GM21576 (cell line): ENCODE results near the gene KCNMA1.

Experiments
- ATAC-seq: cut with Tn5 transposase; IDR thresholded peaks from one replicate; pipeline ENCODE4 v1.9.1; 2021; ENCODE audit warnings: mild to moderate bottlenecking, moderate library complexity; ENCODE audit not compliant: unreplicated experiment

Gene KCNMA1

DNA sequence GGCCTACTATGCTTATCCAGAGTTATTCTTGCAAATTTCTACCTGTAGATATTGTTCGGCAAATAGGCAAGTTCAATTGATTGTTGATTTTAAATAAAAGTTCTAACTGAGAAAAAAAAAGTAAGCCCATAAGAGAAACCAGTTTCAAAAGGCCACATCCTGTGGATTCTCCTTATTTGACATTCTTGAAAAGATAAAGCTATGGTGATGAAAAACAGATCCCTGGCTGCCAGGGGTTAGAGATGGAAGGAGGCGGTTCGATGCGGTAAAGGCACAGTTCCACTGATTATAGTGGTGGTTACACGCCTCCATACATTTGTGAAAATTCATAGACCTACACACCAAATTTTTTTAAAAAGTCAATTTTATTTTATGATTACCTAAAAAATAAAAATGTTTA is 347.8 kb downstream of the KCNMA1 start:
- no peak for ATAC-seq

DNA sequence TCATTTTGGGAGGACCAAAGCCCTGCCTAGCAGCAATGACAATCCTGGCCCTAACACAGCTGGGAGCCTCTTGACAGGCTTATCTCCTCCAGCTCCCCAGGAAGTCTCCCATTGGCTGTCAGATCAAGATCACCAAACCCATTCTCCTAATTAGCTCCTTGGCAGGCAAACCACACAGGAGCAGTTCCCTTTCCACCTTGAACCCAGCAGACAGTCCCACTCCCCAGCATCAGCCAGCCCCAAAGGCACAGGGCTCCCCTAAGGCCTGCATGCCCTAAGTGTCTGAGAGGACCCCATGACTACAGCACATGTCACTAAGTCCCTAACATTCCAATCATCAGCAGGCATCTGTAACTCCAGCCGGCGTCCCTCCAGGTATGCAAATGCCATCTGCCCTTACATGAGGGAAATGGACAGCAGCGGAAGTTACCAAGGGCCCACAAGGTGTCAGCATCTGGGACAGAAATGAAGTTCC is 348.5 kb downstream of the KCNMA1 start:
- ATAC-seq: no peak

DNA sequence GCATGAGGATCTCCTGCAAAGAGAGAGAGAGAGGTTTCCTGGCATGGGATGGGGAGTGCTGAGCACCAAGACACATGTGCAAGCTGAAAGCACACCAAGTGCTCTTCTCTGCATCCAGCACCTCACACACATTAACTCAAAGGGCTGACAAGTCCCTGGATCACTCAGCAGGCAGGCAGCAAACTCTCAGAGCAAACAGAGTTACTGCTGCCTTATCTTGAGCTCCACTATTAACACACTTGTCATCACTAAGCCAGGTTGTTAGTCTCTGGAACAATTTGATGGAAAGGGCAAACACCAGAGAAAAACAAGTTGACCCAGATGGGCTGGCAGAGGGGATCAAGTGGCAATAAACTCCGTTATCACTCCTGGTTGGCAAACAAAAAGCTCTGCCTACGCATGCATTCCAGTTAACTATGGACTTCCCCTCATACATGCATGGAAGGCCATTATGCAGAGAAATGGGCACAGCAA is 349.9 kb downstream of the KCNMA1 start:
- ATAC-seq: no peak

DNA sequence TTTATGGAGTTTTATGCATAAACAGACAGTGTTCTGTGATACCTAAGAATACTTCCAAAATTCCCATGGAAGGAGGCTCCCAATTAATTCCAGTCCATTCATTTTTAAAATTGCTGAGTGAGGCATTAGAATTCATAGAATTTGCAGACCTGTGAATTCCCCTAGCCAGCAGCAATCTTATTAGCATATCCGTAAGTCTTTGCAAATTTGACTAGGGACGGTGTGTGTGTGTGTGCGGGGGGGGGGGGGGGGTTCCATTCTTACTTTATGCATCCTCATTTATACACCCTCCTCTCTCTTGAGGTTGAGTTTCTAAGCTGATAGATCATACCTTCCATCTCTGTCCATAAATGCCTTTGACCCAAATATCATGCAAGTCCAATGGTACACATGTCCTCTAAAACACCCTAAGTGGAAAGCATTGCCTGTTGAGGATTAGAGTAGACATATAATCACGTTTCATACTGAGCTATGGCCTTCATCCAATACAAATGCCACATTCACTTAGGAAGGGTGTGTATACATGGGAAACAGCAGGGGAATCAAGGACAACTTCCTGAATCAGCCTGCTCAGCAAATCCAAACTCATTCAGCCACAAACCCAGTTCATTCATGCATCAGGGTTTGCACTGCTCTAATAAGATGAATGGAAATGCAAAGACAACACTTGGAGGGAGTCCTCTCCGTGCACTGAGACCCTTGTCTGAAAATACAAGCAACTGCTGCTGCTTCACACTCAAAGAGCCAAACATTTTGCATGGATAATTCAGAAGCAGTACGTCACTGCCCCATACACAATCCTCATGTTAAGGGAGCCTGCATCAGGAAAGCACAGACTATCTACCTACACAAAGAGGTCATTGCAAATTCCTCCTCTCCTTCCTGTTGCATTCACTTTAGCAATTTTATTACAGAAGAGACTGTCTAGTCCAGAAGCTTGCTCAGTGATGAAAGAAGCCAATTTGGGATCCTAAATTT is 350.8 kb downstream of the KCNMA1 start:
- ATAC-seq: no peak

DNA sequence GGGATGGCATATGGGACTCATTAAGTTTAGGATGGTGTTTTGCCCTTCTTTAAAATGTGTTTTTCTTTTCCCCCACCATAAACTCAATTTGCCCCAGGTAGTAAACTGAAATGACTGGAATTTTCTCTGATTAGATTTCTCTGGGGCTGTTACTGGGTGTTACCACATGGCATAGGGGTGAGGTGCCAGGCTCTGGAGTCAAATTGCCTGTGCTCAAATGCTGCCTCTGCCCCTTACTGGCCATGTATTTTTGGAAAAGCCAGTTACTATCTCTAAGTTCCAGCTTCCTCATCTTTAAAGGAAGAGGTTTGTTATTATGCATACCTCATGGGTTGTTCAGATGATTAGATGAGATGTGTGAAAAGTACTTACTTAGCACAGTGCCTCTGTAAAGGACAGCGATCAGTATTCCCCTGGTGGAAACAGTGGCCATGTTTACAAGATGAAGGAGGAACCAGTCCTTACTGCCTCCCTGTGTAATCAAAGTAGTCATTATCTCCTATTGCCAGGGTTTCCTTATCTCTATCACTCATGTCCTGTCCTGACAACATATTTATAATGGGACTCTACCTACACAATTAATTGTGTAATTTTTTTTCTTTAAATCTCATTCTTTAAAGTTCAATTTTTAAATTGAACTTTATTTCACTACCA is 352.0 kb downstream of the KCNMA1 start:
- ATAC-seq: no peak

DNA sequence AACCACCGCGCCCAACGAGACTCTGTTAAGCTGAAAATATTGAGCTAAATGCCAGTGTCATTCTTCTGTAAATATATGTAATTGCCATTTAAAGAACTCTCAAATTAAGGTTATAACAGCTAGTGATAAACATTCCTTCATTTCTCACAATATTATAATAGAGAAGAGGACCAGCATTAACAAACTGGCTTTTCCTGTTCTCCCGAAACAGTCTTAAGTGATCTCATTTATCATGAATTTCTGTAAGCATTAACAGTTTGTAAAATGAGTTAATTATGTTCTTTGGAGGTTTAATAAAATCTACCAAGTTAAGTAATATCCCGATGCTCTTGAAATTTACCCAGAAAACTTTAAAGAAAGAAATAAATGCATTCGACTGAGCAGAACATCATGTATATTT is 352.8 kb downstream of the KCNMA1 start:
- no peak for ATAC-seq

DNA sequence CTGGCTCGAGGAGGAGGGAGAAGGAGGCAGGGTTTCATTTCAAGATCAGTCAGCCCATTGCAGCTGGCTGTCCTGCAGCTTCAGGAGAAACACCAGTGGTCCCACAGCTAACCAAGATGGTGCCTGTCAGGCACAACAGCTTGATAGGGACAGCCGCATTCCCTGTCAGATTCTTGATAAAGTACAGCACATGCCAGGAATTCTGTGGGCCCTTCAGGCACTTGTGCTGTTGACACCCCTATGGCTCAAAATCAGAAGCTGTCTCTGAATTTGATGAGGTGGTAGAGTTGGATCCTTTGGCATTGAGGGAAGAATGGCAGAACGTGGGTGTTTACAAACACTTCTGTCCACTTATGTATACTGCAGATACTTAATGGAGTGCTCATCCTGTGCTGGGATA is 354.3 kb downstream of the KCNMA1 start:
- no peak for ATAC-seq

DNA sequence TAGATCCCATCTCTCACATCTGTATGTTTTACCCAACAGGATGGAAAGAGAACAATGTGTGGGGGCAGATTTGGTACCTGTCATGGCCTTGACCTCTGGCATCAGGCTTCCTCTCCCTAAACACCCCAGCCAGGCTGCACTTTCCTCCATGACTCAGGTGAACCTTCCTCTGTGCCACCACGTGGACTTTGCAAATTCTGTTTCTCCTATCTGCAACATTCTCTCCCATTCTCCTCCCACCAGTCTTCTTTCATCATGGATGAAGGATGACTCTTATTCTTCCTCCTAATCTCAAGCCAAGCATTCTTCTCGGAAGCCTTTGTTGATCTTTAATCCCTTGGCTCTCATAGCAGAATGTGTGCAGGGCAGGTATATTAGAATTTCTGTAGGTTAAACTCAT is 355.4 kb downstream of the KCNMA1 start:
- ATAC-seq: no peak

DNA sequence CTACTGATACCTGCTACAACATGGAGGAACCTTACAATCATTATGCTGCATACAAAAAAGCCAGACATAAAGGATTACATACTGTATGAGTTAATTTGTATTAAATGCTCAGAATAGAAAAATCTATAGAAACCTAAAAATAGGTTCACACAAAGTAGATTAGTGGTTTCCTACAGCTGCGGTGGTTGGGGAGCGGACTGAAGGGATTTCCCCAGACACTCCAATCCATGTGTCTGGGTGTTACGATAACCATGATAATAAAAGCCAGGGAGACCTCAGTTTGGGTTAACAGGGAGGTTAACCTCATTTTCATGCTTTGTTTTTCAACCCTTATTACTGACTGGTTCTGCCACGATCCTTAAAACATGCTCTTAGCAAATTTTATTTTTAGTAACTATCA is 355.9 kb downstream of the KCNMA1 start:
- no peak for ATAC-seq

DNA sequence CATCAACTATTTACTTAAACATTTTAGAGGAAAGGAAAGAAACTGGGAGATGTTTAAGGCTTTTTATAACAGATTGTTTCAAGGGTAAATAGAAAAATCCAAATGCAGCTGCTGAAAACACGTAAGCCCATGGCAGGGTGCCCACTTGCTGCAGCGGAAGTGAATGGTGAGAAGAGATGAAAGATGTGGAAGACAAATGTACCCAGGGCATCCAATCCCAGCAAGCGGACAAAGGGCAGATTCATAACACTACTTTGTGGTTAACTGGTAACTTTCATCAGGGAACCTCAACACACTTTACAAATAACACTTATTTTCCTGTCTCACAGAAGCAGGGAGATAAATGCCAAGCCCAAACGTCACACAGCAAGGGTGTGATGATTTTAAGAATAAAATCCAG is 358.4 kb downstream of the KCNMA1 start:
- ATAC-seq: no peak

DNA sequence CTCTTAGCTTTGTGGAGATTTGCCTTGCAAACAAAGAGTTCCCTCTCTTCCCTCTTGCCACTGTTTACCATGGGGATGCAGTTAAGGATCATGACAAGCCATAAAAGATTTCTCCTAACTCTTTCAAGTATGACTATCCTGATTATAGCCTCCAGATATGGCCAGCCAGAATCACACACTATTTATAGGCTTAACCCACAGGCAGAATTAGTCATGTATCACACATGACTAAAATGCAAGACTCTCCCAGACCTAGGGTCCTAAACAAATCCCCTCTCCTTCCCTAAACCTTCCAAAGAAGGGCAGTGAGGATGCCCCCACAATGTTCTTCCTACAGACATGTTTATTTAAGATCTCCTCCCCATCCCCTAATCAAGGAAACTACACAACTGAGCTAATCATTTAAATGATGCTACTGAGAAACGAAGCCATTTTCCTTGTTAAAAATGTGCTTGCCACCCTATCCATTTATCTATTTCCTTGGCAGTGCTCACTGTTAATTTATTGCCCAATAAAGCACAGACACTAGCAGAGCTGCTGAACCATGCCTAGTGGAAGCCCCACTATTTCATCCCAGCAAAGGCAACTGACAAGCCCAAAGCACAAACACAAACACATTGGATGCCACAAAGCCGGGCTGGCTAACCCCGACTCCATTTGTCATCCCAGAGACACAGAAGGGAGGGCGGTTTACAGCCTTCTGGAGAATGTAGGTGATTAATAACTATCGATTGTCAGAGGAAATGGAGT is 363.4 kb downstream of the KCNMA1 start:
- no peak for ATAC-seq

DNA sequence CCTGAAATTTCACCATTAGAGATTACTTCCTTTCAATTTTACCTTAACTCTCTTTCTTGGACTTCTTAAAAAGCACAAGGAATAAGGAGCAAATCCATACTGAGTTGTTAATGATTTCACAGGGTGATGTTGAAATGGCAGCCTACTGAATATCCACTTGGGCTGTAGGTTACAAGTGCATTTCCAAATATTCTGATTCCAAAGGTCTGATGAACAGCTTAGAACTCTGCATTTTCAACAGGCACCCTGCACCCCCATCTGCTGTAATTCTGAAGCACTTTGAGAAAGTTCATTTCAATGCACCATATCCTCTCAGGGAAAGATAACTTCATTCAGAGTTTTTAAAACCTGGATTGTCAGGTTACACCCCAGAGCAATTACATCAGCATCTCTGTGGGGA is 368.4 kb downstream of the KCNMA1 start:
- ATAC-seq: no peak

DNA sequence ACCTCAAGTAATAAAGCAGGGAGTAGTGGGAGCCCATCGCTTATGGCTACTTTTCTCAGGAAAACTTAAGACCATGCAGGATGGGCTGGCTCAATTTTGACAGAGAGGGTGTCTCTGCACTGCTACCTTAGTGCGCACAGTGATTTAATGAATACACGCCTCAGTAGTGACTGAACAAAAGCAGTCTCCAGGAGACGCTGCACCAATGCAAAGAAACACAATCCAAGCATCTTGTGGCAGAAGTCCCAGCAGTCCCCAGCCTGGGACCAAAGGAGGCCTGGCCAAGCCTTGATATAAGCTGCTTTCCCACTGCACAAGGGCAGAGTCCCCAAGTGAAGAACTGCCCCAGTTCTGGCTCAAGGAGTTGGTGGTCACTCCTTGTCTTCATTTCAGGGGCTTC is 368.9 kb downstream of the KCNMA1 start:
- ATAC-seq: no peak

DNA sequence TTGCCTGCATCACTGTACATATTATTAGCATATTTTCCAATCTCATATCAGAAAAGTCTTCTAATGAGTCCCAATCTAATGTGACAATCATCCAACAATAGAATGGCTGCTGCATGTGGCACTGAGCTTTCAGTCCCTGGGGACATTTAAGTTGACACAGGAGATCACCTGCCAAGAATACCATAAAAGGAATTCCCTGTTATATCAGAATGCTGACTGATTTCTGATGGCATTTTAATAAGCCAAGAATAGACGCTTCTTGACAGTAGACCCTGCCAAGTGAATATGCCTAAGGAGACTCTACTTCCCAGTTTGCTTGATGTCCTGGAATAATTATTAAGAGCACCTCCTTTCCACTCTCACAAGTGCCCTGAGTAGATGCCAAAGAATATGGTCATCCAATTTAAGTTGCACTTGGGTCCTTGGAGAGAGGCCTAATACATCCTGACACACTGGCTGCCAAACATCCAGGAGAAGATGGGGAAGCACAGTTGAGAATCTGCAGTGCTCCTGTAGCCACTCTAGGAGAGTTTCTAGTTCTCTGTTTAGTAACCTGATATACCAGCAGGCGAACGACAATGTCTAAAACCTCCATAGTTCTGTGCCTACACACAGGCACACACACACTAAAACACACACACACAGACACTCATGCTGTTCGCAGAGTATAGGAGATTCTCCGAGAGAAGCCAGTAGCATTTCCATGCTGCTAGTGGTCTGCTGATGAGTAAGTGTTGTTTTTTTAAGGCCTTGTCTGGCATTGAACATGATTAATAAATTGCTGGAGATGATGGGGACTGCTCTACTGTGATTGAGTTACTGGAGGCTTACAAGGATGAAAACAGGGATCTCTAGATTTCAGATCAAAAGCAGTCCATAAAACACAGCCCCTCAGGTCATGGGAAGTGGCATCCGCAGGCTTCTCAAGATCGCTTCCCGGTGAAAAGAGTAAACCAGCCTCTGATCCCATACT is 369.6 kb downstream of the KCNMA1 start:
- no peak for ATAC-seq

DNA sequence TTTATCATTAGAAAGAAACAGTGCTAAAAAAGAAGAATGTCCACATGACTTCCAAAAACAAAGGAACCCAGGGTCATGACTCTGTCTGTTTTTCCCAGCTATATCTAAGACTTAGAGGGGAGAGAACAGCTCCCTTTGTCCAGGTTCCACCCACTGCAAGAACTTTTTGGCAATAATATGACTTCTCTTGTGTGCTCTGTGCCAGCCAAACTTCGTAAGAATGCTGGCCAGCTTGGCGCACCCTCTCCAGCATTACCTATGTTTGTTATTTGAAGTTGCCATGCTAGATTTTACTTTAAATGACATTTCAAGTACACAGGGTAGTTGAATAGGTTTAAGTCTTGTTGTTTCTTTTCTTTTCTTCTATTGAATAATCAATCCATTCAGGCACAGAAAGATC is 371.4 kb downstream of the KCNMA1 start:
- ATAC-seq: no peak

DNA sequence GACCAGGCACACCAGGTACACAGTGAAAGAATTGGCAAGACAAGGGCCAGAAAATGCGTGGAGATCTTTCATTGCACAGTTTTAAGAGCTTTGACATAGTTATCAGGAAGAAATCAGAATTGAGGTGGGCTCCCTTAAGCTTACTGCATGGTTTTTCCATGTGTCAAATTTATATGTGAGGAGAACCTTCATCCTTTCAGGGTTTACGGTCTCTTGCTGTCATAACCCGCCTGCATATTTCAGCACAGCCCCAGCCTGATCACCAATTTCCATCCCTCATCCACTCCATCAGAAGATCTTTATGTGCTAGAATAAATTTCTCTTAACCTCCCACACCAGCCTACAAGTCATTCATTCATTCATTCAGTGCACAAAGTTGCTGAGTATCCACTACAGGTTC is 373.1 kb downstream of the KCNMA1 start:
- no peak for ATAC-seq

DNA sequence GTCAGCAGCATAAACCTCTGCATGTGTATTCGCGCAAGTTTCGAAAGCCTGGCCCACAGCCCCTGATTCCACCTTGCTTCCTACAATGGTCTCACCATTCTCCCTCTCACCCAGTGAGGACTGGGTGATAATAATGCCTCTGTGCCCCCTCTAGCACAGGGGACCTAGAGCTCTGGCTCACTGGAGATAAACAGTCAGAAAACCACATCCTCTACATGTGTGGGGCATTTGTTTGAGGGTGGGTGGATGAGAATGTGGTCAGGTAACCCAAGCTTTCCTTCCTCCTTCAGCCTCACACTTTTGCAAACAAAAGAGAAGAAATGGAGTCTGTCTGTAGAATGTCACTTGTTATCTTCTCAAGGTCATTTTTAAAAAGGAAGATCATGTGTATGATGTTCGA is 373.5 kb downstream of the KCNMA1 start:
- ATAC-seq: peak; percentile 55

DNA sequence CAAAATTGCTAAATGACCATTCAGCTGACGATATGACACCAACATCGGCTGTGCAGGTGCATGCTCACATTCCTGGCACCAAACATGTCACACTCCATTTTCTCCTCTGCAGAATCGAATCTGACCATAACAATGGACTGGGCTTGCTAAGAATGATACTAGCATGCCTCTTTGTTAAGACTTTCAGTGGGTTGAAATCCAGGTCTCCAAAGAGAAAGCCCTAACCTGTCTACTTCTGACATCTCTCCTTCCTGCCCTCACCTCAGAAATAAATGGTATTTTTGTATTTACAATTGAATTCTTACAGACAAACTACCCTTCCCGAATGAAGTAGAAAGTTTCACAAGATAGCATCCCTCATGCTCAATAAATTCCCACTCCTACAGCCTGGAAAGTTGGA is 373.9 kb downstream of the KCNMA1 start:
- no peak for ATAC-seq

DNA sequence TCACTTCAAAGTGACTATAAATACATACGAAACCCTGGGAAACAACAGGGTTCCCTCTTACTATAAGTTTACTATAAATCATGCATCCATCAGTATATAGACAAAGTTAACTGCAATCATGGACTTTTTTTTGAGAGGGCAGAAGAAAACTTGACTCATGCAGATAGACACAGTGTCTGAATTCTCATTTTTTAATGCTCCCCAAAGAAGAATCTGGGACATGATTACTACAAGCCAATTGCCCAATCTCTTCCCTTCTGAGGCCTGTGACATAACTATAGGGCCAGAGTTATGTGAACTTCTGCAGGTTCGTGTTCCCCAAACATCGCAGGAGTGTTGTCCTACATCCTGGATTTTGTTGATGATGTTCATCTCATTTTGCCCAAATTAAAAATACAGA is 376.5 kb downstream of the KCNMA1 start:
- ATAC-seq: no peak

DNA sequence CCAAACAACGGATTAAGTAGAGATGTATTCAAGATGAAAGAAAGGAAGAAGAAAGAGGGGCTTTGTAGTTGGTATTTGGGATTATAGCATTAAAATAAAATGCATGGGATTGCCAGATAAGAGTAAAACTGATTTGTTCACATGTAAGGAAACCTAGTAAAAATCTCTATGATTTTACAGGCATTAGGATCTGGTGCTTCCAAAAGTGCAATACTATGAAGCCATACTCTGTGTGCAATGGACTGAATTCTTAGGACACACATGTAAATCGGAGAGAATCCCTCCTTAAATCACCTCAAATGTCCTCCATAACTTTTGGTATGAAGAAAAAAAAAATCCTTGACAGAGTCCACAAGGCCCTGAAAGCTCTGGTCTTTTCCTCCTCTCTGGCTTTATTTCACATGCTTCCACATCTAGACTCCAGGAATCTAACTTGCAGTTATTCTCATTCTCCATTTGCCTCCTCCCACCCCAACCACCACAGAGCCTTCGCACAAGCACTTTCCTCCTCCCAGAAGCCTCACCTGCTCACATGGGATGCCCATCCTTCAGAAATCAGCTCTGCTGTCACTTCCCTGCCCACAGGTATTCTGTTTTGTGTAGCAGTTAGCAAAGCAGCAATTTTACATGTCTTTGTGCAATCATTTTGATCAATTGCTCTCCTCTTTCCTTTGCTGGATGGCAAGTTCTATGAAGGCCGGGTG is 378.3 kb downstream of the KCNMA1 start:
- ATAC-seq: no peak
